ENCODE measurements around the gene L3MBTL4. TPM values are rescaled to one million over a fixed set of nuclear protein-coding genes. Genes with fewer than 3 reads are reported as not detected.

The L3MBTL4 gene
- total and polyA plus RNA-seq, 9 of the 15 experiments (the other 6 are each of a cell fraction or from before 2014, with no cell fraction given), result not detected

DNA sequence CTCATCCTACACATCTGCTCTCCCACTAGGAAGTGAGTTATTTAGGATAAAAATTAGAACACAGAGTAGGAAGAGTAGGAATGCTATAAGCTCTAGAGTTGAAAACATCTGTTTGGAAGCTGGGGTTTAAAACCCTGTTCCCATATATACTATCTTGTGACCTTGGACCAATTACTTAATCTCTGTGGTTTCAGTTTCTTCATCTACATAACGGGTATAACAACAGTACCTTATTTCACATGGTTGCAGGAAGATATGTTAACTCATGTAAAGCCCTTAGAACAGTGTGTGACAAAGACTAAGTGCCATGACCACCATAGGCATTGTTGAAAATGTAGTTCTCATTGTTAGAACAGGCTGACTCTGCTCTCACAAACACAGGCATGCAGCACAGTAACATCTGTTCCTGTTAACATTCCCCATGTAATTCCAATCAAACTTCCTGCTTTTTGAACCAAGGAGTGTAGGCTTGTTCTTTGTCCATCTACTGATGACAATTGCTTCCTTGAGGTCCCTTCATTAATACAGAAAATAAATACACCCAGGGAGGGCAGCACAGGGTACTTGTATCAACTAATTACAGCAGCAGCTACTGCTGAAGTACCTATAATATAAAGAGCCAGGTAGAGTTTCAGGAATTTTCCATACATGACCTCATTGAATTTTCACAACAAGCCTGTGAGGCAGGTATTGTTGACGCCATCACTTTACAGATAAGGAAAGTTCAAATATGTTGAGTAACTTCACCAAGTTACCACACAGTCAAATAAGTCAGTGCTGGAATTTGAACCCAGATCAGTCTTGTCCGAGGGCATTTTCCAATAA, 204.2 kb downstream of the L3MBTL4 start (continued):
- TF ChIP-seq, protein P1, sequence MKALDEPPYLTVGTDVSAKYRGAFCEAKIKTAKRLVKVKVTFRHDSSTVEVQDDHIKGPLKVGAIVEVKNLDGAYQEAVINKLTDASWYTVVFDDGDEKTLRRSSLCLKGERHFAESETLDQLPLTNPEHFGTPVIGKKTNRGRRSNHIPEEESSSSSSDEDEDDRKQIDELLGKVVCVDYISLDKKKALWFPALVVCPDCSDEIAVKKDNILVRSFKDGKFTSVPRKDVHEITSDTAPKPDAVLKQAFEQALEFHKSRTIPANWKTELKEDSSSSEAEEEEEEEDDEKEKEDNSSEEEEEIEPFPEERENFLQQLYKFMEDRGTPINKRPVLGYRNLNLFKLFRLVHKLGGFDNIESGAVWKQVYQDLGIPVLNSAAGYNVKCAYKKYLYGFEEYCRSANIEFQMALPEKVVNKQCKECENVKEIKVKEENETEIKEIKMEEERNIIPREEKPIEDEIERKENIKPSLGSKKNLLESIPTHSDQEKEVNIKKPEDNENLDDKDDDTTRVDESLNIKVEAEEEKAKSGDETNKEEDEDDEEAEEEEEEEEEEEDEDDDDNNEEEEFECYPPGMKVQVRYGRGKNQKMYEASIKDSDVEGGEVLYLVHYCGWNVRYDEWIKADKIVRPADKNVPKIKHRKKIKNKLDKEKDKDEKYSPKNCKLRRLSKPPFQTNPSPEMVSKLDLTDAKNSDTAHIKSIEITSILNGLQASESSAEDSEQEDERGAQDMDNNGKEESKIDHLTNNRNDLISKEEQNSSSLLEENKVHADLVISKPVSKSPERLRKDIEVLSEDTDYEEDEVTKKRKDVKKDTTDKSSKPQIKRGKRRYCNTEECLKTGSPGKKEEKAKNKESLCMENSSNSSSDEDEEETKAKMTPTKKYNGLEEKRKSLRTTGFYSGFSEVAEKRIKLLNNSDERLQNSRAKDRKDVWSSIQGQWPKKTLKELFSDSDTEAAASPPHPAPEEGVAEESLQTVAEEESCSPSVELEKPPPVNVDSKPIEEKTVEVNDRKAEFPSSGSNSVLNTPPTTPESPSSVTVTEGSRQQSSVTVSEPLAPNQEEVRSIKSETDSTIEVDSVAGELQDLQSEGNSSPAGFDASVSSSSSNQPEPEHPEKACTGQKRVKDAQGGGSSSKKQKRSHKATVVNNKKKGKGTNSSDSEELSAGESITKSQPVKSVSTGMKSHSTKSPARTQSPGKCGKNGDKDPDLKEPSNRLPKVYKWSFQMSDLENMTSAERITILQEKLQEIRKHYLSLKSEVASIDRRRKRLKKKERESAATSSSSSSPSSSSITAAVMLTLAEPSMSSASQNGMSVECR (CRISPR knock-in tag; IDR thresholded peaks at IDR 0.05), result no peak
- TF ChIP-seq GTF2F1 (IDR thresholded peaks at IDR 0.05; ENCODE audit: low read depth, low read length) (no peak), ATF7 (IDR thresholded peaks at IDR 0.05) (no peak), KDM1A (IDR thresholded peaks at IDR 0.05) (no peak), PRMT5 (CRISPR knock-in tag; IDR thresholded peaks at IDR 0.05) (no peak), ZNF551 (CRISPR knock-in tag; IDR thresholded peaks at IDR 0.05) (no peak), CBFB (CRISPR knock-in tag; IDR thresholded peaks at IDR 0.05) (no peak), BRD9 (IDR thresholded peaks at IDR 0.05; ENCODE audit: low read depth, partially characterized antibody) (no peak)
- TF ChIP-seq, protein P2, sequence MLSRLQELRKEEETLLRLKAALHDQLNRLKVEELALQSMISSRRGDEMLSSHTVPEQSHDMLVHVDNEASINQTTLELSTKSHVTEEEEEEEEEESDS (CRISPR knock-in tag; IDR thresholded peaks at IDR 0.05), result no peak
- TF ChIP-seq, protein P3, sequence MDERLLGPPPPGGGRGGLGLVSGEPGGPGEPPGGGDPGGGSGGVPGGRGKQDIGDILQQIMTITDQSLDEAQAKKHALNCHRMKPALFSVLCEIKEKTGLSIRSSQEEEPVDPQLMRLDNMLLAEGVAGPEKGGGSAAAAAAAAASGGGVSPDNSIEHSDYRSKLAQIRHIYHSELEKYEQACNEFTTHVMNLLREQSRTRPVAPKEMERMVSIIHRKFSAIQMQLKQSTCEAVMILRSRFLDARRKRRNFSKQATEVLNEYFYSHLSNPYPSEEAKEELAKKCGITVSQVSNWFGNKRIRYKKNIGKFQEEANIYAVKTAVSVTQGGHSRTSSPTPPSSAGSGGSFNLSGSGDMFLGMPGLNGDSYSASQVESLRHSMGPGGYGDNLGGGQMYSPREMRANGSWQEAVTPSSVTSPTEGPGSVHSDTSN (CRISPR knock-in tag; IDR thresholded peaks at IDR 0.05; ENCODE audit: low read depth), result no peak
- TF ChIP-seq, protein P3 (tag; conservative IDR thresholded peaks at IDR 0.05; ENCODE audit: low read depth), result no peak

Data from K562 (cell line).